Liver (tissue), 9 donors: Measurements from ENCODE around the gene ASB13. TPM values are rescaled to one million over a fixed set of nuclear protein-coding genes. Genes with fewer than 3 reads are reported as not detected.

Experiments used
- DNase-seq: peaks from one replicate; pipeline ENCODE4 v3.0.0-alpha.2; 2017; ENCODE audit warnings: low spot score
- H3K27ac ChIP-seq, 2 donors: one replicate each; pipeline ENCODE4 v1.7.0; 2013; ENCODE audit warnings: inconsistent platforms in 2 of 2, low read length in 2 of 2, control low read depth in 1 of 2, low read depth in 1 of 2, mild to moderate bottlenecking in 1 of 2
- H3K27me3 ChIP-seq, 4 donors: one replicate each; pipeline versions ENCODE4 v1.6.1 to v1.7.0; 2013; ENCODE audit warnings: low read length in 3 of 4, inconsistent platforms in 1 of 4, mild to moderate bottlenecking in 1 of 4, moderate library complexity in 1 of 4; ENCODE audit not compliant: control insufficient read depth in 4 of 4, insufficient read depth in 4 of 4
- H3K36me3 ChIP-seq, 4 donors: one replicate each; pipeline versions ENCODE4 v1.6.1 to v1.7.0; 2013; ENCODE audit warnings: low read length in 3 of 4, mild to moderate bottlenecking in 3 of 4, low read depth in 1 of 4, moderate library complexity in 1 of 4; ENCODE audit not compliant: control insufficient read depth in 4 of 4, insufficient read depth in 3 of 4
- H3K4me1 ChIP-seq, 4 donors: one replicate each; pipeline versions ENCODE4 v1.6.1 to v1.7.0; 2013; ENCODE audit warnings: low read length in 3 of 4, mild to moderate bottlenecking in 3 of 4, moderate library complexity in 1 of 4; ENCODE audit not compliant: control insufficient read depth in 4 of 4, insufficient read depth in 4 of 4
- H3K4me3 ChIP-seq, 3 donors: one replicate each; pipeline versions ENCODE4 v1.6.1 to v1.7.0; 2013; ENCODE audit warnings: low read length in 3 of 3, control low read depth in 1 of 3, low read depth in 1 of 3, mild to moderate bottlenecking in 1 of 3
- H3K9ac ChIP-seq, 2 donors: one replicate each; pipeline ENCODE4 v1.7.0; 2013; ENCODE audit warnings: low read length in 2 of 2, mild to moderate bottlenecking in 2 of 2, moderate library complexity in 2 of 2, control low read depth in 1 of 2, low read depth in 1 of 2
- H3K9me3 ChIP-seq, 4 donors: one replicate each; pipeline versions ENCODE4 v1.6.1 to v1.7.0; 2013; ENCODE audit warnings: low read length in 3 of 4; ENCODE audit not compliant: control insufficient read depth in 4 of 4
- CTCF ChIP-seq: fragments of 150-350 bp; IDR thresholded peaks from 2 replicates; pipeline ENCODE4 v1.5.1; 2017; ENCODE audit warnings: improper control_type of control experiment, low read depth, low read length; ENCODE audit not compliant: missing input control
- EGR1 ChIP-seq, 2 donors: IDR thresholded peaks; 2 replicates each; pipeline ENCODE4 v1.6.1; 2016 to 2018; ENCODE audit warnings: antibody characterized with exemption in 2 of 2, low read depth in 2 of 2
- FOXA2 ChIP-seq: IDR thresholded peaks from 2 replicates; pipeline ENCODE4 v1.6.1; 2016; ENCODE audit warnings: antibody characterized with exemption
- JUND ChIP-seq, 2 donors: IDR thresholded peaks; 2 replicates each; pipeline ENCODE4 v1.6.1; 2016; ENCODE audit warnings: antibody characterized with exemption in 2 of 2
- MAX ChIP-seq: IDR thresholded peaks from 2 replicates; pipeline ENCODE4 v1.6.1; 2016; ENCODE audit warnings: antibody characterized with exemption
- WGBS: extraction: QIAGEN DNeasy Blood & Tissue Kit; methylation state at CpG from one replicate; pipeline ENCODE4 v1.1.7; 2013; 5-methylcytosine and 5-hydroxymethylcytosine counted together
- polyA plus RNA-seq, 2 donors: library from polyadenylated mRNA; stranded (reverse) in 1 of 2; unstranded in 1 of 2; fragments of 200-250 nt in 1 of 2; fragments of >200 nt in 1 of 2; fragmentation: Nextera tagmentation in 1 of 2; extraction: Ambion mirVana in 1 of 2; gene quantifications; one replicate each; pipeline versions ENCODE4 v1.2.1 to v1.2.3, GENCODE V29; 2013 to 2015
- total RNA-seq, 2 donors: library from RNA; depleted of rRNA; stranded (reverse); fragments of >200 nt; gene quantifications; one replicate each; pipeline ENCODE4 v1.2.3, GENCODE V29; 2014
- TF ChIP-seq, protein P1 (sequence below): IDR thresholded peaks from 2 replicates; pipeline ENCODE4 v1.6.1; 2016; ENCODE audit warnings: antibody characterized with exemption, mild to moderate bottlenecking
- TF ChIP-seq, protein P2 (sequence below): IDR thresholded peaks from 2 replicates; pipeline ENCODE4 v1.6.1; 2016; ENCODE audit warnings: antibody characterized with exemption
- donor health status: healthy.
- donor health status: healthy.
- donor health status: healthy.
- donor health status: healthy.
- donor health status: healthy.

The ASB13 gene
- total and polyA plus RNA-seq, 4 donors, result 8.5 to 48.3 (median 42.5) TPM

- H3K9ac ChIP-seq, result no peak overlapping the region
- H3K27me3 ChIP-seq, result no peaks in the 10 kb centered on the region
- no peaks in the 10 kb centered on the region for H3K9me3 ChIP-seq
- TF ChIP-seq JUND (IDR thresholded peaks at IDR 0.05), result no peak
- no peak for TF ChIP-seq MAX
- TF ChIP-seq, protein P1, sequence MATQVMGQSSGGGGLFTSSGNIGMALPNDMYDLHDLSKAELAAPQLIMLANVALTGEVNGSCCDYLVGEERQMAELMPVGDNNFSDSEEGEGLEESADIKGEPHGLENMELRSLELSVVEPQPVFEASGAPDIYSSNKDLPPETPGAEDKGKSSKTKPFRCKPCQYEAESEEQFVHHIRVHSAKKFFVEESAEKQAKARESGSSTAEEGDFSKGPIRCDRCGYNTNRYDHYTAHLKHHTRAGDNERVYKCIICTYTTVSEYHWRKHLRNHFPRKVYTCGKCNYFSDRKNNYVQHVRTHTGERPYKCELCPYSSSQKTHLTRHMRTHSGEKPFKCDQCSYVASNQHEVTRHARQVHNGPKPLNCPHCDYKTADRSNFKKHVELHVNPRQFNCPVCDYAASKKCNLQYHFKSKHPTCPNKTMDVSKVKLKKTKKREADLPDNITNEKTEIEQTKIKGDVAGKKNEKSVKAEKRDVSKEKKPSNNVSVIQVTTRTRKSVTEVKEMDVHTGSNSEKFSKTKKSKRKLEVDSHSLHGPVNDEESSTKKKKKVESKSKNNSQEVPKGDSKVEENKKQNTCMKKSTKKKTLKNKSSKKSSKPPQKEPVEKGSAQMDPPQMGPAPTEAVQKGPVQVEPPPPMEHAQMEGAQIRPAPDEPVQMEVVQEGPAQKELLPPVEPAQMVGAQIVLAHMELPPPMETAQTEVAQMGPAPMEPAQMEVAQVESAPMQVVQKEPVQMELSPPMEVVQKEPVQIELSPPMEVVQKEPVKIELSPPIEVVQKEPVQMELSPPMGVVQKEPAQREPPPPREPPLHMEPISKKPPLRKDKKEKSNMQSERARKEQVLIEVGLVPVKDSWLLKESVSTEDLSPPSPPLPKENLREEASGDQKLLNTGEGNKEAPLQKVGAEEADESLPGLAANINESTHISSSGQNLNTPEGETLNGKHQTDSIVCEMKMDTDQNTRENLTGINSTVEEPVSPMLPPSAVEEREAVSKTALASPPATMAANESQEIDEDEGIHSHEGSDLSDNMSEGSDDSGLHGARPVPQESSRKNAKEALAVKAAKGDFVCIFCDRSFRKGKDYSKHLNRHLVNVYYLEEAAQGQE, result no peak
- TF ChIP-seq CTCF, result no peak
- TF ChIP-seq, protein P2, sequence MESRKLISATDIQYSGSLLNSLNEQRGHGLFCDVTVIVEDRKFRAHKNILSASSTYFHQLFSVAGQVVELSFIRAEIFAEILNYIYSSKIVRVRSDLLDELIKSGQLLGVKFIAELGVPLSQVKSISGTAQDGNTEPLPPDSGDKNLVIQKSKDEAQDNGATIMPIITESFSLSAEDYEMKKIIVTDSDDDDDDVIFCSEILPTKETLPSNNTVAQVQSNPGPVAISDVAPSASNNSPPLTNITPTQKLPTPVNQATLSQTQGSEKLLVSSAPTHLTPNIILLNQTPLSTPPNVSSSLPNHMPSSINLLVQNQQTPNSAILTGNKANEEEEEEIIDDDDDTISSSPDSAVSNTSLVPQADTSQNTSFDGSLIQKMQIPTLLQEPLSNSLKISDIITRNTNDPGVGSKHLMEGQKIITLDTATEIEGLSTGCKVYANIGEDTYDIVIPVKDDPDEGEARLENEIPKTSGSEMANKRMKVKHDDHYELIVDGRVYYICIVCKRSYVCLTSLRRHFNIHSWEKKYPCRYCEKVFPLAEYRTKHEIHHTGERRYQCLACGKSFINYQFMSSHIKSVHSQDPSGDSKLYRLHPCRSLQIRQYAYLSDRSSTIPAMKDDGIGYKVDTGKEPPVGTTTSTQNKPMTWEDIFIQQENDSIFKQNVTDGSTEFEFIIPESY, result no peak
- whole genome bisulfite sequencing, result 95% methylated on average over 14 of the region's 14 CpGs
- no peak overlapping the region for H3K4me3 ChIP-seq
- no peaks in the 10 kb centered on the region for H3K36me3 ChIP-seq
- H3K4me1 ChIP-seq, result no peaks in the 10 kb centered on the region
- DNase-seq, result no peak
- no peak overlapping the region for H3K27ac ChIP-seq
These were observed 75.0 kb downstream of the ASB13 start for GRCh38 chr10:5591336-5591824.

DNA sequence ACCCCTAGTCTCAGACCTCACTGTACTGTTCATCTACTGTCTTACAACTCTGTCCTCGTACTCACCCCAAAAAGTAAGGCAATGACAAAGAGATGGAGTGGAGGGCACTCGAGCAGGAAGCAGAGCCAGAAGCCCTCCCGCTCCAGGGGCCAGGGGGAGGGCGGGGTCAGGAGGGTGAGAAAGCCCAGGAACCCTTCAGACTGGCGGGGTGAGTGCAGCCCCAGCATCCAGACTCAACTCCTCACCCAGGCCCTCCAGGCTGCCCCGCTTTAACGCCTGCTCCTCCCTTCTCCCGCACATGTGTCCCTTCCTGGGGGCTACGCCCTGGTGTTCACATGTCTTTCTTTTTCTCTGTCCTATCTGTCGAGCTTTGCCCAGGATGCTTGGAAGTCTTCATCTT, 75.6 kb downstream of the ASB13 start:
- Histone ChIP-seq H3K4me3 (no peak overlapping the region), H3K4me1 (no peaks in the 10 kb centered on the region), H3K9me3 (no peaks in the 10 kb centered on the region), H3K27me3 (no peaks in the 10 kb centered on the region), H3K27ac (no peak overlapping the region), H3K9ac (no peak overlapping the region), H3K36me3 (no peaks in the 10 kb centered on the region)
- TF ChIP-seq CTCF (no peak), EGR1 (IDR thresholded peaks at IDR 0.05; ENCODE audit: low read depth in 2 of 2) (no peak), FOXA2 (no peak)
- TF ChIP-seq, protein P2, result no peak
- 91% methylated on average over 10 of the region's 10 CpGs for WGBS
- no peak for DNase-seq
